GM18951 (cell line): ENCODE measurements around the gene PIGB.
"Not testable (repeated sequence)": the region's sequence is repeated elsewhere in the genome, so short reads cannot be mapped to it uniquely, and the experiment has no call there.

Experiments
- POLR2A ChIP-seq: IDR thresholded peaks from 4 replicates; pipeline ENCODE4 v1.6.1; 2011; ENCODE audit warnings: mild to moderate bottlenecking; ENCODE audit not compliant: insufficient read length, insufficient read depth; ENCODE audit errors: extremely low read depth
- in situ Hi-C: fragments of 300-500 bp; cut with MboI; formaldehyde crosslinking; loops from one replicate; pipeline ENCODE4 v1.12.0; 2022; ENCODE audit warnings: low sequenced_read_pairs, mixed read lengths, inconsistent platforms; ENCODE audit not compliant: unreplicated experiment

The PIGB gene

DNA sequence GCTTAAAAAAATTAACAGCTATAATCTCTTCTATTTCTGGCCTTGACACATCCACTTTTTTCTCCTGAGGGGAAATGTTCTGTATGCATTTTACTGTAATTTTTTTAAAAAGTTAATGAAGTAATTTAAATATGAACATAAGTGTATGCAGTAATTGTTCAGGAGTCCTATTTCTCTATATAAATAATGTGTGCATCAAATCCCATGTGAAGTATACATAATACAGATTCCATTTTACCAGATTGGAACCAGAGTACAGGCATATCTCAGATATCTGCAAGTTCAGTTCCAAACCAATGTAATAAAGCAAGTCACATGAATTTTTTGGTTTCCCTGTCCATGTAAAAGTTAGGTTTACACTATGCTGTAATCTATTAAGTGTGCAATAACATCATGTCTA, 62.6 kb downstream of the PIGB start:
- in situ Hi-C loops = no loop called here
- no peak for TF ChIP-seq POLR2A

DNA sequence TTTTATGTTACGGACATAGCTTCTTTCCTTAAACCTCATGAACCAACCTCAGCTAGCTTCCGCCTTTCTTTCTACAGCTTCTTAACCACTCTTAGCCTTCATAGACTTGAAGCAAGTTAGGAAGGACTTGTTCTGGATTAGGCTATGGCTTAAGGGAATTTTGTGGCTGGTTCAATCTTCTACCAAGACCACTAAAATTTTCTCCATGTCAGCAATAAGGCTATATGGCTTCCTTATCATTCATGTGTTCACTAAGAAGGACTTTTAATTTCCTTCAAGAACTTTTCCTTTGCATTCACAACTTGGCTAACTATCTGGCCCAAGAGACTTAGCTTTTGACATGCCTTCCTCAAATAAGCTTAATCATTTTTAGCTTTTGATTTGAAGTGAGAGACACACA, 64.7 kb downstream of the PIGB start:
- in situ Hi-C loops = no loop called here
- no peak for TF ChIP-seq POLR2A

GRCh38 chr15:55387027-55387426, 68.0 kb downstream of the PIGB start:
- TF ChIP-seq POLR2A = no peak
- in situ Hi-C loops = no loop called here

- TF ChIP-seq POLR2A = no peak
- in situ Hi-C loops = no loop called here
These were observed 70.2 kb downstream of the PIGB start for GRCh38 chr15:55389264-55389607.

- no peak for TF ChIP-seq POLR2A
- in situ Hi-C loops = no loop called here
These were observed 75.7 kb downstream of the PIGB start for GRCh38 chr15:55394694-55395093.

DNA sequence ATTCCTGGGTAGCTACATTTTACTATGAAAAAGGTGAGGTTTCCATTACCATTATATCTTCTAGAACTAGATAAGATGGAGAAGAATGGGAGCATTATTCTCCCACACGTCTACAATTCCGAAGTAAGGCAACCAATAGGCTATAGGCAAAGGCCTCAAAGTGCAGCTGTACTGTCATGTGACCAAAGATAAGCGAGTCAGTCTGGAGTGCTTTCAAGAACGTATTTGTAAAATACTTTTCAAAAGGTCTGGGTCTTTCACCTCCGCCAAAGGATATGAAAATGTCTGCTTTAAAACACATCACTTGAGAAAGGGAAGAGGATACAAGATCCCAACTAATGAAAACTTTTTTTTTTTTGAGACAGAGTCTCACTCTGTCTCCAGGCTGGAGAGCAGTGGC, 79.2 kb downstream of the PIGB start:
- in situ Hi-C loops = no loop called here
- no peak for TF ChIP-seq POLR2A

- in situ Hi-C loops = not testable (repeated sequence)
These were observed 81.0 kb downstream of the PIGB start for GRCh38 chr15:55400050-55400449.

DNA sequence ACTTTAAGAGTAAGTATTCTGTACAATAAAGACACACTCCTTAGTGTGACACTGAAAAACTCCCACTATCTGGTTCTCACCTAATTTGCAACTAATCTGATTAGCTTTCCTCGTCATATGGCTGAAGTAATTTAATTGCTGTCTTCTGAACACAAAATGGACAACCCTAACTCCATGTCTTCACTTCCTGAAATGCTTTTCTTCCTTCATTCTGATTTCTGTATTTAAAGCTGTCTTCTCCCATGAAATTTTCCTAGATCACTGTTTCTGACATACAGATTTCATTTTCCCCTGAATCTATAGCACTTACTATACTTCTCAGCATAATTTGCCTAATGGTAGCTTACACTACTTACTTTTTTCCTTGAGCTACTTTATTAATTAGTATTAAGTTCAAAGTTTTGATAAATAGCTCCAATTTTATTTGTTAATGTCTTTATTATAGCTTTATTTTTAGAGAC, 82.8 kb downstream of the PIGB start:
- in situ Hi-C loops = no loop called here
- TF ChIP-seq POLR2A = no peak

DNA sequence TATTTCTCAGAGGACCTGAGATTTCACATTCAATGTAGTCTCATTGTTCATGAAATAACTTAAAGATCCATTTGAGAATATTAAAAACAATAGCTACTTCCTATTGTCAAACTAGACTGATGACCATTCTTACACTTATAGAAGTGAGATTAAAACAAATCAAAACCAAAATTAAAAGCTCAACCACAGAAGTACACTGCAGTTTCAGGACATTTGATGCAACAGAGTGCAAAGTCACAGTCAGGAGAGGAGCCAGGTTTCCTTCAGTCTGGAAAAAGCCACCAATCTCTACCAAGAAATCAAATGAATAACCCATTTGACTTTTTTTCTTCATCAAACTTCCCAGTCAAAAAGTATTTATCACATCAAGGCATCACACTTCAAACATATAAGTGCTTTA, 83.7 kb downstream of the PIGB start:
- in situ Hi-C loops = no loop called here
- no peak for TF ChIP-seq POLR2A

DNA sequence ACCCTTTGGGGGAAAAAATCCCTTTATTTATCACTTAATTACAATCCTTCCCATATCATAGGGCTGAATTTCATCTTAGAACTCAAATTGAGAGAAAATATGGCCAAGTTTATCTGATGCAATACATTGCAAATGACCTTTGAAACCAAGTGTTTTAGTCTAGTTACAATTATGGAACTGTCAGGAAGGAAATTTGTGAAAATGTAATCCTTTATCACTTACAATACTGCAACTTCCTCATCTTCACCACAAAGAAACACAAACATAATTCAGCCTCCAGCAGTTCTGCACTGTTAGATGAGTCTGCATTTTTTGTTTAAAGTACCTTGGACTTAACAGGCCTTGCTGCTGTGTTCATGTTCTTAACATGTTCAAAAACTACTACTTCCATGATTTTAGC, 84.5 kb downstream of the PIGB start:
- no peak for TF ChIP-seq POLR2A
- in situ Hi-C loops = no loop called here
